HL-60/S4 treated with phorbol 12-myristate 13-acetate at 8.2 ng/mL for 4 days and 3 days (cell line): ENCODE results near the gene DUSP9.
"Not testable (repeated sequence)": the region's sequence is repeated elsewhere in the genome, so short reads cannot be mapped to it uniquely, and the experiment has no call there.

ENCODE experiments used
- in situ Hi-C: fragments of 300-500 bp; cut with MboI; formaldehyde crosslinking; loops from 2 replicates; pipeline ENCODE4 v1.15.0; 2022; ENCODE audit warnings: low sequenced_read_pairs

The DUSP9 gene, protein sequence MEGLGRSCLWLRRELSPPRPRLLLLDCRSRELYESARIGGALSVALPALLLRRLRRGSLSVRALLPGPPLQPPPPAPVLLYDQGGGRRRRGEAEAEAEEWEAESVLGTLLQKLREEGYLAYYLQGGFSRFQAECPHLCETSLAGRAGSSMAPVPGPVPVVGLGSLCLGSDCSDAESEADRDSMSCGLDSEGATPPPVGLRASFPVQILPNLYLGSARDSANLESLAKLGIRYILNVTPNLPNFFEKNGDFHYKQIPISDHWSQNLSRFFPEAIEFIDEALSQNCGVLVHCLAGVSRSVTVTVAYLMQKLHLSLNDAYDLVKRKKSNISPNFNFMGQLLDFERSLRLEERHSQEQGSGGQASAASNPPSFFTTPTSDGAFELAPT

DNA sequence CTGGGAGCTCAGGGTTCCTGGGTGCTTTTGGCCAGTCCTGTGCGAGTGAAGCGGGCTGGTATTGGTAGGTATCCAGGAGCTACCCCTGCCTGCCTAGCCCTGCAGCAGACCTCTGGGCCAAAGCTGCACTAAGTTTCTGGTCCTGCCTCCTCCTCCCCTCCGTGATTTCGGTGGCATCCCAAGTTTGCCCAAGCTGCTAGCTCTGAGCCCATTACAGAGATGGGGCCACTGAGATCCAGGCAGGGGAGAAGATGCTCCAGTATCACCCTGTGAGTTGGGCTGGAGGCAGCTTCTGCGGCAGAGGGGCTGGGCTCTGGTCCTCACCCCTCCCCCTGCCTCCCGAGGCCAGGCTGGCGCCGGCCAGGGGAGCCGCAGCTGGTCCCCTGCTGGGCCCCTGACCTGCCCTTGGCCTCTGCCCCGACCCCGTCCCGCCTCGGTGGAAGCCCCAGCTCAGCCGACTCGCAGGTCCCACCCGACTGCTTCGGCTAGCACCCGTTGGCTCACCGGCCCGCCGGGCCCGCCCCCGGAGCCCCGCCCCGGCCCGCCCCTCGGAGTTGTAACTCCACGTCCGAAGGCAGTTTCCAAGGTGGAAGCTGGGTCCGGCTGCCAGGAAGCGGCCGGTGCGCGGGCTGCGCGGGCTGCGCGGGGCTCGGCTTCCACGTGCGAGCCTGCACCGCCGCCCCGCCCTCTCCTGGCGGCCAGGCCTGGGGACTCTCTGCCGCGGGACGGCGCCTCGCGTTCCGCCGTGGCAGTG, at the start of gene DUSP9:
DUSP9 (plus strand) TSS at position 584 of the 754 bp plus-strand sequence. CDS start 751 bp downstream, outside the sequence.
- in situ Hi-C loops: no loop called here

- in situ Hi-C loops: no loop called here
These were observed 48.3 kb upstream of the DUSP9 start, which contains the start of gene CCNQ for GRCh38 chrX:153598541-153599191. Gene CCNQ (minus strand): TSS chrX:153599139. CDS start chrX:153599073, 66 bp downstream.

- in situ Hi-C loops: no loop called here
These were observed 47.6 kb upstream of the DUSP9 start for GRCh38 chrX:153599192-153600031.

- in situ Hi-C loops: no loop called here
These were observed 47.0 kb upstream of the DUSP9 start for GRCh38 chrX:153600032-153600373.

DNA sequence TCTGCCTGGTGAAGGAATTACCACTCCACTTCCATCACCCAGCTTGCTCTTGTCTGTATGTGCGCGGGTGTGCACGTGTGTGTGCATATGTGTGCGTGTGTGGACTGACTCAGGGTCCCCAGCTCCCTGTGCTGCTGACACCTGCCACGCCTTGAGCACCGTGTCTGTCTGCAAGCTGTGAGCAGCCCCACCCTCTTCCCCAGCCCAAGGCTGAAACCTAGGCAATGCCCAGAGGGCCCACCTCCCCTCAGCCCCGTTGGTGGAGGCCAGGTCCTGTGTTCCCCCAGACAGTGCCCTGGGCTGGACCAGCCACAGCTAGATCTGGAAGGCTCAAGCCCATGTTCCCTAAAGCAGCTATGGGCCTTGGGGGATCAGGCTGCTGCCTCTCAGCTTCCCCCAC, 46.1 kb upstream of the DUSP9 start:
- in situ Hi-C loops: no loop called here

DNA sequence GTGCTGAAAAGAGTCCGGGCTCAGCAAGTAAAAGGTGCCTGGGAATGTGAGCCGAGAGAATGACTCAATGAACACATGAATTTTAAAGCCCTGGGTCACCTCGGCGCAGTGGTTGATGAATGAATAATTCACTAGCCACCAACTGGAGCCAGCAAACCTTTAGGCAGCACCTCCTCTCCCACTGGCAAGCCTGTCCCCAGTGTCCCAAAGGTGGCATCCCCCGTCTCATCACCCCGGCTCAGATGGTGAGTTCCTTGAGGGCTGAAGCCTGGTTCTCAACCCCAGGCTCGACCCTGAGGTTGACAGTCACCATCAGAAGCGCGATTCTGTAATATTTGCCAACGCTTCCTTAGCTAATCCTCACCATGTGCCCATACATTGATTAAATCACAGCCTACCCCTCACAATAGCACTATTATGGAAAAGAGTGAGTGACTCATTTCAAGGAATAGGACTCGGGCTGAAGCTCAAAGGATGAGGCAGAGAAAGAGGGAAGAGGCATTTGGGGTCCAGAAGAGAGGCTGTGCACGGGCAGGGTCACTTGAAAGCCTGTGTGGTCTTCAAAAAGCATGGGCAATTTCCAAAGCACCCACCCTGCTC, 45.4 kb upstream of the DUSP9 start:
- in situ Hi-C loops: no loop called here

DNA sequence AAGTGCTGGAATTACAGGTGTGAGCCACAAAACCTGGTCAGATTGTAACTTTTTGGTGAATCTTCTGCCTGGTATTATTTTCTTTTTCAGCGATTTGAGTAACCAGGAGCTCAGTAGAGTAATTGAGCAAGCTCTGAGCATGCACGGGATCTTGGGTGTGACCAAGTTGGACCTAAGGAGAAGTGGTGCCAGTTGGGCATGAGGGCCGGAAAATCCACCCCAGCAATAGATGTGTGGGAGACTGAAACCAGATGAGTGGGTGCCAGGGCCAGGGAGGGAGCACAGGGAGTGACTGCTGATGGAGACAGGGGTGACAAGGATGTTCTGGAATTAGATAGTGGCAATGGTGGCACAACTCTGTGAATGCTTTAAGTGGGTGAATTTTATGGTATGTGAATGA, 44.4 kb upstream of the DUSP9 start:
- in situ Hi-C loops: no loop called here

DNA sequence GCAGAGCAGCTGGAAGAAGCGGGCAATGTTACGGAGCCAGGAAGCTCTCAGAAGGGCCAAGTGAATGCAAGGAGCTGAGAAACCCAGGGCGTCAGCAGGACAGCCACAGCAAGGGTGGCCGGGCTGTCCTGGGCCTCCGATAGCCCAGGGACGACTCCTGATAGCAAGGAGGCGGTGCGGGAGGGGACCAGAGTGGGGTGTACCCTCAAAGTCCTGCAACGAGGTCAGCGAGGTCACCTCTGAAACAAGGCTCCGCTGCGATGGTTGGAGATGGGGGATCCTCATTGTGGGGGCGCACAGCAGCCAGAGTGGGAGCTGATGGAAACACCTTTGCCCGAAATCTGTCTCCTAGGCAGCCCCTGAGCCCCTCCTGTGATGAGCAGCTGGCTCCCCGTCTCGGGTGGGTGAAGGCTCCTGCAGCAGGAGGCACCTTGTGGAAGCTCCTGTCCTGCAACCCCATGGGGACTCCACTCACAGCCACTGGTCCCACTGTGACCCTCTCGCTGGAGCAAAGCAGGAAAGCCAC, 43.8 kb upstream of the DUSP9 start:
- in situ Hi-C loops: no loop called here

- in situ Hi-C loops: not testable (repeated sequence)
These were observed 42.2 kb upstream of the DUSP9 start for GRCh38 chrX:153604666-153605380.

DNA sequence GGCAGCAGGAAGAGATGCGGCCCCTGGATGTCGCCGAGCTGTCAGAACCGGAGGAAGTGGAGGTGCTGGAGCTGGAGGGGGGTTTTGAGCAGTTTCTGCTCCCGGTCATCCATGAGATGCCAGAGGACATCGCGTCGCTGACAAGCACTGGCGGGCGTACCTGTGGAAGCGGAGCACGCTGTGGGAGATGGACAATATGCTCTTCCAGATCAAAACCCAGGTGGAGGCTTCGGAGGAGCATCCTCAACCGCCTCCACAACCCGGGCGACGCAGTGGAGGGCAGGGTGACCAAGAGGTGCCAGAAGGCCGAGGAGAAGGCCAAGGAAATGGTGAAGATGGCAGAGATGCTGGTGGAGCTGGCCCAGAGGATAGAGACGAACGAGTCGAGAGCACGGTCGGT, 40.5 kb upstream of the DUSP9 start:
- in situ Hi-C loops: no loop called here

- in situ Hi-C loops: no loop called here
These were observed 38.6 kb upstream of the DUSP9 start for GRCh38 chrX:153608376-153608775.

DNA sequence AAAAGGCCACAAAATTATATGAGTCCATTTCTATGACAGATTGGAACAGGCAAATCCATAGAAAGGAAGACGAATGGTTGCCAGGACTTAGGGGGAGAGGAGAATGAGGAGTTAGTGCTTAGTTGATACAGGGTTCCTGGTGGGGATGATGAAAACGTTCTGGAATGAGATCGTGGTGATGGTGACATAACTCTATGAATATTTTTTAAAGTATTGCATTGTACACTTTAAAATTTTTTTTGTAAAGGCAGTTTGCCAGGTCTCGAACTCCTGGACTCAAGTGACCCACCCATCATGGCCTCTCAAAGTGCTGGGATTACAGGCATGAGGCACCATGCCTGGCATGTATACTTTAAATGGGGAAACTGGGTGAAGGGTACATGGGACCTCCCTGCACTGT, 38.2 kb upstream of the DUSP9 start:
- in situ Hi-C loops: no loop called here

- in situ Hi-C loops: no loop called here
These were observed 36.8 kb upstream of the DUSP9 start for GRCh38 chrX:153609917-153610835.

DNA sequence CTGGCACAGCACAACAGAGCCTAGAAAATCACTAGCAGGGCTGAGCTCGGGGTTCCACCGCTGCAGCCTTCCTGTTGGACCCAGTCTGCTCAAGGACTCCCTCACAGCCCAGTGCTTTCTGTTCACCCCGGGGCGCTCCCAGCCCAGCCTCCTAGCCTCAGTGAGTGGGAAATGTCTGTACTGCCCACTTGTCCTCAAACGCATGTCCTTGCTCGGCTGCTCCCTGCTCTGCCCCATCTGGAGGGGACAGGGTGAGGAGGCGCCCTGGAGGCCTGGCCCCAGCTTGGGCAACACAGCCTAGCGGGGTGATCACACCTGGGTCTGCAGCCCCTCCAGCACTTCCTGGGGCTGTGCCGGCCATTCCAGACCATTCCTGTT, 36.2 kb upstream of the DUSP9 start:
- in situ Hi-C loops: no loop called here

- in situ Hi-C loops: no loop called here
These were observed 35.5 kb upstream of the DUSP9 start for GRCh38 chrX:153611298-153612095.

- in situ Hi-C loops: no loop called here
These were observed 34.6 kb upstream of the DUSP9 start for GRCh38 chrX:153612413-153612812.

- in situ Hi-C loops: no loop called here
These were observed 32.2 kb upstream of the DUSP9 start for GRCh38 chrX:153614818-153615217.

DNA sequence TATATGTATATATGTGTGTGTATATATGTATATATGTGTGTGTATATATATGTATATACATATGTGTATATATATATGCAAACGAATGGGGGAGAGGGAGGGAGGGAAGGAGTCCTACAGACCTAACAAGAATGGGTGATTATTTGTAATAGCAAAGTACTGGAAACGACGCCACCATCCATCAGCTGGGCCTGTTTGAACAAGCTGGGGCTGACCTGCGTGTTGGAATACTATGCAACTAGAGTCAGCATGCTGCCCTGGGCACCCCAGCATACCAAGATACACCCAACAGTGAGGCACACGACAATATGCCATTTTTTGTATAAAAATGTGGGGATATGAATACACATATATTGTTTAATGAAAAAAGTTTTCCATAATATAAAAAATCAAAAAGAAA, 26.4 kb upstream of the DUSP9 start:
- in situ Hi-C loops: no loop called here
